ENCODE measurements around the gene RIOK3.

GRCh38 chr18:23437357-23438045, 15.6 kb upstream of the RIOK3 start:
- TF ChIP-seq POLR2A (IDR thresholded peaks at IDR 0.05) (no peak), CTCF (IDR thresholded peaks at IDR 0.05) (no peak)
